OCI-LY7 (cell line): ENCODE measurements around the gene TMEM109. TPM values are rescaled to one million over a fixed set of nuclear protein-coding genes. Genes with fewer than 3 reads are reported as not detected.

Source experiments
- BruUV-seq: library from RNA; stranded (reverse); fragments of 400-500 nt; replicated peaks from 2 replicates; lab custom pipeline; 2021; lab: Mats Ljungman, UMichigan
- CTCF ChIA-PET: fragments of 300-600 bp; sonication (Branson Sonifier 250); formaldehyde crosslinking; loops from one replicate; lab custom pipeline; 2022; ENCODE audit warnings: antibody characterized with exemption; ENCODE audit not compliant: unreplicated experiment; lab: Charles Lee
- POLR2A ChIA-PET: fragments of 300-600 bp; sonication (Branson Sonifier 250); formaldehyde crosslinking; loops from one replicate; lab custom pipeline; 2022; ENCODE audit warnings: antibody characterized with exemption; lab: Charles Lee
- DNase-seq: peaks from one replicate; pipeline ENCODE4 v3.0.0-alpha.2; 2015; ENCODE audit warnings: low spot score
- H2AFZ ChIP-seq: fragments of 200-600 bp; sonication (generic), shearing (Covaris generic); 2 replicates; pipeline ENCODE4 v1.6.1; 2014; ENCODE audit warnings: mild to moderate bottlenecking, antibody characterized with exemption, low read length, moderate library complexity
- H3K27ac ChIP-seq: fragments of 200-600 bp; sonication (generic); 2 replicates; pipeline ENCODE4 v1.5.1; 2014; ENCODE audit warnings: mixed run types, low read depth, mild to moderate bottlenecking, moderate library complexity, low read length, inconsistent platforms; ENCODE audit not compliant: poor library complexity, severe bottlenecking
- H3K36me3 ChIP-seq: fragments of 200-600 bp; sonication (generic); 2 replicates; pipeline ENCODE4 v1.6.1; 2014; ENCODE audit warnings: mild to moderate bottlenecking, antibody characterized with exemption, low read length, moderate library complexity, mixed read lengths; ENCODE audit not compliant: insufficient read depth
- H3K4me1 ChIP-seq: fragments of 200-600 bp; sonication (generic); 2 replicates; pipeline ENCODE4 v1.5.1; 2014; ENCODE audit warnings: mild to moderate bottlenecking, low read length; ENCODE audit not compliant: insufficient read depth, poor library complexity, severe bottlenecking
- H3K4me2 ChIP-seq: fragments of 200-600 bp; sonication (generic); 2 replicates; pipeline ENCODE4 v1.6.1; 2014; ENCODE audit warnings: mild to moderate bottlenecking, low read length
- H3K4me3 ChIP-seq: fragments of 200-600 bp; sonication (generic); 2 replicates; pipeline ENCODE4 v1.5.1; 2014; ENCODE audit warnings: mild to moderate bottlenecking, low read depth, low read length; ENCODE audit not compliant: poor library complexity, severe bottlenecking
- H3K79me2 ChIP-seq: fragments of 200-600 bp; sonication (generic); 2 replicates; pipeline ENCODE4 v1.6.1; 2016; ENCODE audit warnings: low read depth, mild to moderate bottlenecking, low read length, moderate library complexity, mixed read lengths; ENCODE audit not compliant: insufficient read depth
- H3K9me2 ChIP-seq: fragments of 200-600 bp; sonication (generic); 2 replicates; pipeline ENCODE4 v1.6.1; 2016; ENCODE audit warnings: mild to moderate bottlenecking, low read length, mixed read lengths; ENCODE audit not compliant: insufficient read depth
- H3K9me3 ChIP-seq: fragments of 200-600 bp; sonication (generic); 2 replicates; pipeline ENCODE4 v1.6.1; 2014; ENCODE audit warnings: mild to moderate bottlenecking, mixed run types, low read length, mixed read lengths
- H4K20me1 ChIP-seq: fragments of 200-600 bp; sonication (generic); 2 replicates; pipeline ENCODE4 v1.6.1; 2014; ENCODE audit warnings: mild to moderate bottlenecking, antibody characterized with exemption, low read length, moderate library complexity, mixed read lengths; ENCODE audit not compliant: insufficient read depth
- CTCF ChIP-seq: fragments of 200-600 bp; sonication (generic); conservative IDR thresholded peaks from 2 replicates; pipeline ENCODE4 v1.5.1; 2014; ENCODE audit warnings: mild to moderate bottlenecking, antibody characterized with exemption, low read length, moderate library complexity, mixed read lengths
- EZH2phosphoT487 ChIP-seq: fragments of 200-600 bp; sonication (generic); IDR thresholded peaks from 2 replicates; pipeline ENCODE4 v1.6.1; 2018; ENCODE audit warnings: low read depth, borderline replicate concordance, mild to moderate bottlenecking, mixed run types, antibody characterized with exemption, low read length, moderate library complexity, mixed read lengths
- intact Hi-C: fragments of 100-400 bp; cut with micrococcal nuclease; formaldehyde crosslinking; loops from one replicate; pipeline ENCODE4 v1.10.0; 2022; ENCODE audit not compliant: unreplicated experiment
- total RNA-seq, 2 experiments: library from RNA; depleted of rRNA in 1 of 2; stranded (reverse); fragments of >200 nt in 1 of 2; shearing (Covaris generic) in 1 of 2; gene quantifications; 2 replicates each; pipeline ENCODE4 v1.2.3, GENCODE V29; 2014 to 2022

TMEM109 gene
- total RNA-seq, 2 experiments from 2014 or later = 57.0 to 67.8 TPM

- Histone ChIP-seq H3K9me3 (no peaks in the 10 kb centered on the region), H3K79me2 (no peaks in the 10 kb centered on the region), H3K27ac (no peak overlapping the region), H3K9me2 (no peaks in the 10 kb centered on the region), H4K20me1 (no peaks in the 10 kb centered on the region), H3K36me3 (peaks cover 2% of the 10 kb centered on the region; the same call in 1 of the 2 replicates), H2AFZ (no peak overlapping the region), H3K4me2 (no peak overlapping the region), H3K4me1 (peaks cover 29% of the 10 kb centered on the region), H3K4me3 (no peak overlapping the region)
- POLR2A ChIA-PET = interaction anchor here (1.0 to 1.4 kb wide), 2 partner anchors 17 to 19 kb away, joined by 3 read pairs; no protein-coding TSS in a partner anchor
- DNase-seq = no peak
- no TSS peak for BruUV-seq
- CTCF ChIA-PET = no interaction called here
- intact Hi-C loops = no loop called here
- TF ChIP-seq CTCF (no peak), EZH2phosphoT487 (no peak)
Observed at GRCh38 chr11:60934124-60934789, 20.3 kb downstream of the TMEM109 start.

GRCh38 chr11:60934790-60935605 lies 21.0 kb downstream of the TMEM109 start:
- CTCF ChIA-PET = interaction anchor here (0.7 kb wide), 1 partner anchor 19 kb away, joined by 4 read pairs; no protein-coding TSS in a partner anchor
- H3K9me2 ChIP-seq = no peaks in the 10 kb centered on the region
- no peaks in the 10 kb centered on the region for H3K79me2 ChIP-seq
- BruUV-seq = no TSS peak
- H3K9me3 ChIP-seq = no peaks in the 10 kb centered on the region
- no peak overlapping the region for H3K27ac ChIP-seq
- DNase-seq = no peak
- H4K20me1 ChIP-seq = no peaks in the 10 kb centered on the region
- no peak overlapping the region for H2AFZ ChIP-seq
- intact Hi-C loops = no loop called here
- H3K36me3 ChIP-seq = peaks cover 7% of the 10 kb centered on the region; the same call in 1 of the 2 replicates
- H3K4me1 ChIP-seq = peaks cover 29% of the 10 kb centered on the region
- H3K4me3 ChIP-seq = no peak overlapping the region
- H3K4me2 ChIP-seq = no peak overlapping the region
- POLR2A ChIA-PET = interaction anchor here (1.4 kb wide), 1 partner anchor 19 kb away, joined by 3 read pairs; no protein-coding TSS in a partner anchor
- TF ChIP-seq EZH2phosphoT487 (no peak), CTCF (no peak)
